ENCODE data around the gene KCNK2.

KCNK2 gene

DNA sequence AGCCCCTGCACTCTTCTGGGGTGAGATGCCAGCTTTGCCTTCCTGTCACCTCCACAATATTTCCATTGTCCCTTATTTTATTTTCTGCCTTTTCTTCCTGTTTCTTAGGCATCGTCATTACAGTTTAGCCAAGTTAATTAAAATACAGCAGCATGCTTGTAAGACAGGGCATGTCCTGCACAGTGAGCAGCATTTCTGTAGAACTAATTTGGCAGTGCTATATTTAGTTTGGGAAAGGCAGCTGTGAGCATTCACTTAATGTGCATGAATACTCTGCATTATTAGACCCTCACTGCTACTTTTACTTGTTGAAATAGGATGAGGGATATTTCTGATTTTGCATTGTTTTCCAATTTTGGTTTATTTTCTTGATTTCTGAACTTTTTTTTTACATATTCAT lies 133.3 kb downstream of the KCNK2 start:
- Histone ChIP-seq H3K27ac (replicated peaks) (no peak overlapping the region), H3K27me3 (ENCODE audit: insufficient read depth, poor library complexity, severe bottlenecking) (no peaks in the 10 kb centered on the region), H3K4me3 (replicated peaks; ENCODE audit: insufficient read depth, low read length) (no peak overlapping the region)
- no peak for DNase-seq (ENCODE audit: low read depth in 1 of 2, low spot score in 1 of 2)
- TF ChIP-seq, protein P1, sequence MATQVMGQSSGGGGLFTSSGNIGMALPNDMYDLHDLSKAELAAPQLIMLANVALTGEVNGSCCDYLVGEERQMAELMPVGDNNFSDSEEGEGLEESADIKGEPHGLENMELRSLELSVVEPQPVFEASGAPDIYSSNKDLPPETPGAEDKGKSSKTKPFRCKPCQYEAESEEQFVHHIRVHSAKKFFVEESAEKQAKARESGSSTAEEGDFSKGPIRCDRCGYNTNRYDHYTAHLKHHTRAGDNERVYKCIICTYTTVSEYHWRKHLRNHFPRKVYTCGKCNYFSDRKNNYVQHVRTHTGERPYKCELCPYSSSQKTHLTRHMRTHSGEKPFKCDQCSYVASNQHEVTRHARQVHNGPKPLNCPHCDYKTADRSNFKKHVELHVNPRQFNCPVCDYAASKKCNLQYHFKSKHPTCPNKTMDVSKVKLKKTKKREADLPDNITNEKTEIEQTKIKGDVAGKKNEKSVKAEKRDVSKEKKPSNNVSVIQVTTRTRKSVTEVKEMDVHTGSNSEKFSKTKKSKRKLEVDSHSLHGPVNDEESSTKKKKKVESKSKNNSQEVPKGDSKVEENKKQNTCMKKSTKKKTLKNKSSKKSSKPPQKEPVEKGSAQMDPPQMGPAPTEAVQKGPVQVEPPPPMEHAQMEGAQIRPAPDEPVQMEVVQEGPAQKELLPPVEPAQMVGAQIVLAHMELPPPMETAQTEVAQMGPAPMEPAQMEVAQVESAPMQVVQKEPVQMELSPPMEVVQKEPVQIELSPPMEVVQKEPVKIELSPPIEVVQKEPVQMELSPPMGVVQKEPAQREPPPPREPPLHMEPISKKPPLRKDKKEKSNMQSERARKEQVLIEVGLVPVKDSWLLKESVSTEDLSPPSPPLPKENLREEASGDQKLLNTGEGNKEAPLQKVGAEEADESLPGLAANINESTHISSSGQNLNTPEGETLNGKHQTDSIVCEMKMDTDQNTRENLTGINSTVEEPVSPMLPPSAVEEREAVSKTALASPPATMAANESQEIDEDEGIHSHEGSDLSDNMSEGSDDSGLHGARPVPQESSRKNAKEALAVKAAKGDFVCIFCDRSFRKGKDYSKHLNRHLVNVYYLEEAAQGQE (IDR thresholded peaks at IDR 0.05; ENCODE audit: insufficient replicate concordance, low read depth): no peak
- TF ChIP-seq, protein P2, sequence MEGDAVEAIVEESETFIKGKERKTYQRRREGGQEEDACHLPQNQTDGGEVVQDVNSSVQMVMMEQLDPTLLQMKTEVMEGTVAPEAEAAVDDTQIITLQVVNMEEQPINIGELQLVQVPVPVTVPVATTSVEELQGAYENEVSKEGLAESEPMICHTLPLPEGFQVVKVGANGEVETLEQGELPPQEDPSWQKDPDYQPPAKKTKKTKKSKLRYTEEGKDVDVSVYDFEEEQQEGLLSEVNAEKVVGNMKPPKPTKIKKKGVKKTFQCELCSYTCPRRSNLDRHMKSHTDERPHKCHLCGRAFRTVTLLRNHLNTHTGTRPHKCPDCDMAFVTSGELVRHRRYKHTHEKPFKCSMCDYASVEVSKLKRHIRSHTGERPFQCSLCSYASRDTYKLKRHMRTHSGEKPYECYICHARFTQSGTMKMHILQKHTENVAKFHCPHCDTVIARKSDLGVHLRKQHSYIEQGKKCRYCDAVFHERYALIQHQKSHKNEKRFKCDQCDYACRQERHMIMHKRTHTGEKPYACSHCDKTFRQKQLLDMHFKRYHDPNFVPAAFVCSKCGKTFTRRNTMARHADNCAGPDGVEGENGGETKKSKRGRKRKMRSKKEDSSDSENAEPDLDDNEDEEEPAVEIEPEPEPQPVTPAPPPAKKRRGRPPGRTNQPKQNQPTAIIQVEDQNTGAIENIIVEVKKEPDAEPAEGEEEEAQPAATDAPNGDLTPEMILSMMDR (IDR thresholded peaks at IDR 0.05; ENCODE audit: insufficient read depth, low read length): no peak
- TF ChIP-seq POLR2AphosphoS5 (IDR thresholded peaks at IDR 0.05; ENCODE audit: low read depth) (no peak), GABPA (IDR thresholded peaks at IDR 0.05; ENCODE audit: low read depth) (no peak), SPI1 (IDR thresholded peaks at IDR 0.05; ENCODE audit: borderline replicate concordance, low read depth) (no peak)

DNA sequence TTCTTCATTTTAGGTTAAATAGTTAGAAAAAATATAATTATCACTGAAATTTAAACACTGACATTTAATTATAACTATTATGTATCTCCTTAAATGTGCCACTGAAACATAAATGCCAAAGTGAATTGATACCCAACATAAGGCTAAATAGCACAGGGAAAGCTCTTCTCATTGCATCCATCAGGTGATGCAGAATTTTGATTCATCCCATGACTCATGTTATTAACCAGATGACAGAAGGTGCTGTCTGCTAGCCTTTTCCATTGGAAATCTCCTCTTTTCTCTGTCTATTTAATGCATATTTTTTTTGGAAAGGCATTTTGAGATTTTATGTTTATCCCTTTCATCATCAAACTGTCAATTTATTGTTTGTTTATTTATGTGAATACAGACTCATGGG lies 136.8 kb downstream of the KCNK2 start:
- DNase-seq (ENCODE audit: low read depth in 1 of 2, low spot score in 1 of 2): no peak
- TF ChIP-seq, protein P1 (IDR thresholded peaks at IDR 0.05; ENCODE audit: insufficient replicate concordance, low read depth): no peak
- TF ChIP-seq POLR2AphosphoS5 (IDR thresholded peaks at IDR 0.05; ENCODE audit: low read depth) (no peak), GABPA (IDR thresholded peaks at IDR 0.05; ENCODE audit: low read depth) (no peak), SPI1 (IDR thresholded peaks at IDR 0.05; ENCODE audit: borderline replicate concordance, low read depth) (no peak)
- TF ChIP-seq, protein P2 (IDR thresholded peaks at IDR 0.05; ENCODE audit: insufficient read depth, low read length): no peak

DNA sequence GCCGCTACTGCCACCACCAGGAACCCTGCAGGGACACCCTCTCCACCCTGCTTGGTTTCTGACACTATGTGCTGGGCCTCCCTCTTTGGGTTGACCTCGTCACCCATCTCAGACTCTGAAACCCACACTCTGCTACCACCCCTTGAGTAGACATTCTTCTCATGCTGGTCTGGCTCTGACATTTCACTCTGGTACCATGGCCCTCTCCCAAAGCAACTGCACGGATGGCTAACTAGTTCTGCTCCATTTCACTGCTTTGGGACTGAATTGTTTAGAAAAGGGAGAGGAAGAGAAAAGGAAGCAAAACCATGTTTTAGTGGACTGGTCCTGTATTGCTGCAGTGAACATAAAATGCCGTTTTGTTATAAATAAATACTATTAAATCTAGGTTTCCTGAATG lies 137.8 kb downstream of the KCNK2 start:
- Histone ChIP-seq H3K4me3 (replicated peaks; ENCODE audit: insufficient read depth, low read length) (no peak overlapping the region), H3K27ac (replicated peaks) (no peak overlapping the region), H3K27me3 (ENCODE audit: insufficient read depth, poor library complexity, severe bottlenecking) (no peaks in the 10 kb centered on the region)
- DNase-seq (ENCODE audit: low read depth in 1 of 2, low spot score in 1 of 2): no peak
- TF ChIP-seq, protein P1 (IDR thresholded peaks at IDR 0.05; ENCODE audit: insufficient replicate concordance, low read depth): no peak
- TF ChIP-seq, protein P2 (IDR thresholded peaks at IDR 0.05; ENCODE audit: insufficient read depth, low read length): no peak
- TF ChIP-seq SPI1 (IDR thresholded peaks at IDR 0.05; ENCODE audit: borderline replicate concordance, low read depth) (no peak), GABPA (IDR thresholded peaks at IDR 0.05; ENCODE audit: low read depth) (no peak), POLR2AphosphoS5 (IDR thresholded peaks at IDR 0.05; ENCODE audit: low read depth) (no peak)

More for the DNA sequence above, 136.8 kb downstream of the KCNK2 start:
- Histone ChIP-seq H3K27ac (replicated peaks) (no peak overlapping the region), H3K4me3 (replicated peaks; ENCODE audit: insufficient read depth, low read length) (no peak overlapping the region), H3K27me3 (ENCODE audit: insufficient read depth, poor library complexity, severe bottlenecking) (no peaks in the 10 kb centered on the region)
